GM23338 (cell line): ENCODE results near the gene TTBK1.
A peak's percentile ranks its signal among the peaks of the same experiment; 100 is the strongest.

Experiments
- CREB1 ChIP-seq: fragments of 250-450 bp; sonication (Bioruptor Pico); IDR thresholded peaks from 2 replicates; pipeline ENCODE4 v1.5.0; 2020; ENCODE audit warnings: low read depth, mild to moderate bottlenecking, moderate library complexity
- CTCF ChIP-seq, 2 experiments: fragments of 200-600 bp in 1 of 2; sonication (generic) in 1 of 2; conservative IDR thresholded peaks; 2 replicates each; pipeline versions ENCODE4 v1.5.1 to v1.6.1; 2016 to 2017; ENCODE audit warnings: antibody characterized with exemption in 2 of 2, low read depth in 2 of 2, mild to moderate bottlenecking in 2 of 2, moderate library complexity in 1 of 2
- ETS1 ChIP-seq: IDR thresholded peaks from 2 replicates; pipeline ENCODE4 v1.6.1; 2016; ENCODE audit warnings: antibody characterized with exemption
- EZH2 ChIP-seq: fragments of 200-600 bp; sonication (generic); IDR thresholded peaks from one replicate; pipeline ENCODE4 v1.8.0; 2017; ENCODE audit warnings: antibody characterized with exemption, mild to moderate bottlenecking, low read depth; ENCODE audit not compliant: unreplicated experiment
- EZH2phosphoT487 ChIP-seq: fragments of 200-600 bp; sonication (generic); IDR thresholded peaks from one replicate; pipeline ENCODE4 v1.8.1; 2018; ENCODE audit warnings: antibody characterized with exemption; ENCODE audit not compliant: unreplicated experiment
- JUNB ChIP-seq: IDR thresholded peaks from one replicate; pipeline ENCODE4 v1.6.1; 2016; ENCODE audit warnings: antibody characterized with exemption; ENCODE audit not compliant: unreplicated experiment
- NANOG ChIP-seq: IDR thresholded peaks from 2 replicates; pipeline ENCODE4 v1.6.1; 2016; ENCODE audit warnings: antibody characterized with exemption, borderline replicate concordance
- POLR2AphosphoS5 ChIP-seq: IDR thresholded peaks from 2 replicates; pipeline ENCODE4 v1.6.1; 2016; ENCODE audit warnings: antibody characterized with exemption, low read depth
- REST ChIP-seq: IDR thresholded peaks from one replicate; pipeline ENCODE4 v1.6.1; 2018; ENCODE audit warnings: antibody characterized with exemption; ENCODE audit not compliant: unreplicated experiment
- ZNF114 ChIP-seq: fragments of 250-450 bp; sonication (Bioruptor Pico); IDR thresholded peaks from 2 replicates; pipeline ENCODE4 v1.5.0; 2020; ENCODE audit warnings: mild to moderate bottlenecking, moderate library complexity
- ZNF331 ChIP-seq: fragments of 250-450 bp; sonication (Bioruptor Pico); IDR thresholded peaks from 2 replicates; pipeline ENCODE4 v1.5.0; 2020; ENCODE audit warnings: low read depth, mild to moderate bottlenecking, moderate library complexity
- ZNF462 ChIP-seq: fragments of 250-450 bp; sonication (Bioruptor Pico); IDR thresholded peaks from 2 replicates; pipeline ENCODE4 v1.5.0; 2020; ENCODE audit warnings: mild to moderate bottlenecking, moderate library complexity

GRCh38 chr6:43223175-43223574 lies 20.1 kb upstream of the TTBK1 start:
- TF ChIP-seq EZH2 (no peak), CTCF (conservative IDR thresholded peaks at IDR 0.05; ENCODE audit: low read depth in 2 of 2) (peak in 1 of 2 experiments; percentile 16; a peak in 1 of 4 replicates), POLR2AphosphoS5 (no peak), REST (no peak), CREB1 (CRISPR knock-in tag) (no peak), EZH2phosphoT487 (no peak), JUNB (no peak), ETS1 (no peak), ZNF462 (CRISPR knock-in tag) (no peak), NANOG (no peak), ZNF331 (CRISPR knock-in tag) (no peak), ZNF114 (CRISPR knock-in tag) (no peak)
